ENCODE results near the gene MPI. TPM values are rescaled to one million over a fixed set of nuclear protein-coding genes. Genes with fewer than 3 reads are reported as not detected.

MPI gene
- total and polyA plus RNA-seq, 2 of the 8 experiments (the other 6 are each of a cell fraction or from before 2014, with no cell fraction given) = 31.0 to 74.8 TPM

DNA sequence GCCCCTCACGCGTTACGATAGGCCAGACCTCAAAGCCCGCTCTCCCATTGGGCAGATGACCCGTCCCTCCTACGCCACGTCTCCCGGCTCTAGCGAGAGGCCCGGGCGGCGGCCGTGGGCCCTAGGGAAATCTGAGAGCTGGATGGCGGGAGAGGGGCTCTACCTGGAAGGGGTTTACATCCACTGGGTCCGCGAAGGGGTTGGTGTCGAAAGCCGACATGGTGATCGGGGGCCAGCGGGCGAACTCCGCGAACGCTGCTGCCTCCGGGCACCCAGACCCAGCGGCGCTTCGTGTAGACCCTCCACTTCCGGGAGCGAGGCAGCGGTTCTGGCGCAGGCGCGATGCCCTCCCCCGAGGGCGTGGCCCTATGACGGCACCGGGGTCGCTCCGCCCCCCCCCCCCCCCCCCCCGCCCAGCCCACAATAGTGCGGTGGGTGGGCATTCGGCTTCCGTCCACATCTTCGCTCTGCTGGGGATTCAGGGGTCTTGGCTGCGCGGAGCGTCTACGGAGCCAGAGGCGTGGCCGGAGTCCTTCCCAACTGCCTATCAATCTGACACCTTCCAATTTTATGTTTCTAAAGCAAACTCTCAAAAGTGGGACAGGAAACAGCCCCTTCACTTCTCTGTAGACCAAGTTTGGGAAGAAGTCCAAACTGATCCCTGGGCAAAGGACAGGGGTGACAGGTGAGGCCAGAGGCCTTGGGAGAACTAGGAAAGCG is 16.6 kb upstream of the MPI start, which contains the start of gene SCAMP2 (continued):
- TF ChIP-seq POLR2AphosphoS5 (IDR thresholded peaks at IDR 0.05; ENCODE audit: low read depth, low read length) = peak; percentile 86
- no peak for TF ChIP-seq CBX8 (IDR thresholded peaks at IDR 0.05; ENCODE audit: borderline replicate concordance, low read depth, low read length)
- TF ChIP-seq, protein P1, sequence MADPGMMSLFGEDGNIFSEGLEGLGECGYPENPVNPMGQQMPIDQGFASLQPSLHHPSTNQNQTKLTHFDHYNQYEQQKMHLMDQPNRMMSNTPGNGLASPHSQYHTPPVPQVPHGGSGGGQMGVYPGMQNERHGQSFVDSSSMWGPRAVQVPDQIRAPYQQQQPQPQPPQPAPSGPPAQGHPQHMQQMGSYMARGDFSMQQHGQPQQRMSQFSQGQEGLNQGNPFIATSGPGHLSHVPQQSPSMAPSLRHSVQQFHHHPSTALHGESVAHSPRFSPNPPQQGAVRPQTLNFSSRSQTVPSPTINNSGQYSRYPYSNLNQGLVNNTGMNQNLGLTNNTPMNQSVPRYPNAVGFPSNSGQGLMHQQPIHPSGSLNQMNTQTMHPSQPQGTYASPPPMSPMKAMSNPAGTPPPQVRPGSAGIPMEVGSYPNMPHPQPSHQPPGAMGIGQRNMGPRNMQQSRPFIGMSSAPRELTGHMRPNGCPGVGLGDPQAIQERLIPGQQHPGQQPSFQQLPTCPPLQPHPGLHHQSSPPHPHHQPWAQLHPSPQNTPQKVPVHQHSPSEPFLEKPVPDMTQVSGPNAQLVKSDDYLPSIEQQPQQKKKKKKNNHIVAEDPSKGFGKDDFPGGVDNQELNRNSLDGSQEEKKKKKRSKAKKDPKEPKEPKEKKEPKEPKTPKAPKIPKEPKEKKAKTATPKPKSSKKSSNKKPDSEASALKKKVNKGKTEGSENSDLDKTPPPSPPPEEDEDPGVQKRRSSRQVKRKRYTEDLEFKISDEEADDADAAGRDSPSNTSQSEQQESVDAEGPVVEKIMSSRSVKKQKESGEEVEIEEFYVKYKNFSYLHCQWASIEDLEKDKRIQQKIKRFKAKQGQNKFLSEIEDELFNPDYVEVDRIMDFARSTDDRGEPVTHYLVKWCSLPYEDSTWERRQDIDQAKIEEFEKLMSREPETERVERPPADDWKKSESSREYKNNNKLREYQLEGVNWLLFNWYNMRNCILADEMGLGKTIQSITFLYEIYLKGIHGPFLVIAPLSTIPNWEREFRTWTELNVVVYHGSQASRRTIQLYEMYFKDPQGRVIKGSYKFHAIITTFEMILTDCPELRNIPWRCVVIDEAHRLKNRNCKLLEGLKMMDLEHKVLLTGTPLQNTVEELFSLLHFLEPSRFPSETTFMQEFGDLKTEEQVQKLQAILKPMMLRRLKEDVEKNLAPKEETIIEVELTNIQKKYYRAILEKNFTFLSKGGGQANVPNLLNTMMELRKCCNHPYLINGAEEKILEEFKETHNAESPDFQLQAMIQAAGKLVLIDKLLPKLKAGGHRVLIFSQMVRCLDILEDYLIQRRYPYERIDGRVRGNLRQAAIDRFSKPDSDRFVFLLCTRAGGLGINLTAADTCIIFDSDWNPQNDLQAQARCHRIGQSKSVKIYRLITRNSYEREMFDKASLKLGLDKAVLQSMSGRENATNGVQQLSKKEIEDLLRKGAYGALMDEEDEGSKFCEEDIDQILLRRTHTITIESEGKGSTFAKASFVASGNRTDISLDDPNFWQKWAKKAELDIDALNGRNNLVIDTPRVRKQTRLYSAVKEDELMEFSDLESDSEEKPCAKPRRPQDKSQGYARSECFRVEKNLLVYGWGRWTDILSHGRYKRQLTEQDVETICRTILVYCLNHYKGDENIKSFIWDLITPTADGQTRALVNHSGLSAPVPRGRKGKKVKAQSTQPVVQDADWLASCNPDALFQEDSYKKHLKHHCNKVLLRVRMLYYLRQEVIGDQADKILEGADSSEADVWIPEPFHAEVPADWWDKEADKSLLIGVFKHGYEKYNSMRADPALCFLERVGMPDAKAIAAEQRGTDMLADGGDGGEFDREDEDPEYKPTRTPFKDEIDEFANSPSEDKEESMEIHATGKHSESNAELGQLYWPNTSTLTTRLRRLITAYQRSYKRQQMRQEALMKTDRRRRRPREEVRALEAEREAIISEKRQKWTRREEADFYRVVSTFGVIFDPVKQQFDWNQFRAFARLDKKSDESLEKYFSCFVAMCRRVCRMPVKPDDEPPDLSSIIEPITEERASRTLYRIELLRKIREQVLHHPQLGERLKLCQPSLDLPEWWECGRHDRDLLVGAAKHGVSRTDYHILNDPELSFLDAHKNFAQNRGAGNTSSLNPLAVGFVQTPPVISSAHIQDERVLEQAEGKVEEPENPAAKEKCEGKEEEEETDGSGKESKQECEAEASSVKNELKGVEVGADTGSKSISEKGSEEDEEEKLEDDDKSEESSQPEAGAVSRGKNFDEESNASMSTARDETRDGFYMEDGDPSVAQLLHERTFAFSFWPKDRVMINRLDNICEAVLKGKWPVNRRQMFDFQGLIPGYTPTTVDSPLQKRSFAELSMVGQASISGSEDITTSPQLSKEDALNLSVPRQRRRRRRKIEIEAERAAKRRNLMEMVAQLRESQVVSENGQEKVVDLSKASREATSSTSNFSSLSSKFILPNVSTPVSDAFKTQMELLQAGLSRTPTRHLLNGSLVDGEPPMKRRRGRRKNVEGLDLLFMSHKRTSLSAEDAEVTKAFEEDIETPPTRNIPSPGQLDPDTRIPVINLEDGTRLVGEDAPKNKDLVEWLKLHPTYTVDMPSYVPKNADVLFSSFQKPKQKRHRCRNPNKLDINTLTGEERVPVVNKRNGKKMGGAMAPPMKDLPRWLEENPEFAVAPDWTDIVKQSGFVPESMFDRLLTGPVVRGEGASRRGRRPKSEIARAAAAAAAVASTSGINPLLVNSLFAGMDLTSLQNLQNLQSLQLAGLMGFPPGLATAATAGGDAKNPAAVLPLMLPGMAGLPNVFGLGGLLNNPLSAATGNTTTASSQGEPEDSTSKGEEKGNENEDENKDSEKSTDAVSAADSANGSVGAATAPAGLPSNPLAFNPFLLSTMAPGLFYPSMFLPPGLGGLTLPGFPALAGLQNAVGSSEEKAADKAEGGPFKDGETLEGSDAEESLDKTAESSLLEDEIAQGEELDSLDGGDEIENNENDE (IDR thresholded peaks at IDR 0.05; ENCODE audit: insufficient replicate concordance, low read length) = no peak
- no peak for TF ChIP-seq SUZ12 (IDR thresholded peaks at IDR 0.05; ENCODE audit: low read length)
- peak; percentile 59 for TF ChIP-seq NRF1 (IDR thresholded peaks at IDR 0.05; ENCODE audit: low read depth, low read length)
- no peak; the same call in 1 of the 2 replicates for TF ChIP-seq JUND (IDR thresholded peaks at IDR 0.05; ENCODE audit: low read length)
- no peak for TF ChIP-seq SRF (IDR thresholded peaks at IDR 0.05; ENCODE audit: low read depth, low read length)
- peak; percentile 93 for TF ChIP-seq KDM4A (IDR thresholded peaks at IDR 0.05; ENCODE audit: low read depth, low read length, severe bottlenecking)
- no peak for TF ChIP-seq EZH2 (IDR thresholded peaks at IDR 0.05; ENCODE audit: low read depth, low read length, severe bottlenecking)
- peak; percentile 70 for TF ChIP-seq CREB1 (IDR thresholded peaks at IDR 0.05)
- TF ChIP-seq POU5F1 (IDR thresholded peaks at IDR 0.05; ENCODE audit: low read depth, low read length) = no peak
